OCI-LY1 (cell line): ENCODE results near the gene STARD7.

Source experiments
- H2AFZ ChIP-seq: fragments of 200-600 bp; sonication (generic), shearing (Covaris generic); 2 replicates; pipeline ENCODE4 v1.6.0; 2014; ENCODE audit warnings: antibody characterized with exemption, mild to moderate bottlenecking, low read length
- H3F3A ChIP-seq: fragments of 200-600 bp; sonication (generic), shearing (Covaris generic); 2 replicates; pipeline ENCODE4 v1.6.0; 2014; ENCODE audit warnings: mild to moderate bottlenecking, antibody characterized with exemption, low read length, moderate library complexity; ENCODE audit not compliant: insufficient read depth
- H3K27ac ChIP-seq: fragments of 200-600 bp; sonication (generic); 2 replicates; pipeline ENCODE4 v1.5.1; 2014; ENCODE audit warnings: low read length, mixed run types, mild to moderate bottlenecking, low read depth; ENCODE audit not compliant: poor library complexity, severe bottlenecking
- H3K27me3 ChIP-seq: fragments of 200-600 bp; sonication (generic); 2 replicates; pipeline ENCODE4 v1.6.0; 2014; ENCODE audit warnings: antibody characterized with exemption, mild to moderate bottlenecking, low read length, moderate library complexity; ENCODE audit not compliant: insufficient read depth
- H3K36me3 ChIP-seq: fragments of 200-600 bp; sonication (generic); 2 replicates; pipeline ENCODE4 v1.6.1; 2014; ENCODE audit warnings: mild to moderate bottlenecking, antibody characterized with exemption, low read length, moderate library complexity, mixed read lengths; ENCODE audit not compliant: insufficient read depth
- H3K4me1 ChIP-seq: fragments of 200-600 bp; sonication (generic); 2 replicates; pipeline ENCODE4 v1.5.1; 2014; ENCODE audit warnings: mild to moderate bottlenecking, low read length, moderate library complexity; ENCODE audit not compliant: insufficient read depth, severe bottlenecking
- H3K4me2 ChIP-seq: fragments of 200-600 bp; sonication (generic), shearing (Covaris generic); 2 replicates; pipeline ENCODE4 v1.6.1; 2014; ENCODE audit warnings: low read length
- H3K4me3 ChIP-seq: fragments of 200-600 bp; sonication (generic); 2 replicates; pipeline ENCODE4 v1.5.1; 2014; ENCODE audit warnings: low read length, low read depth, mild to moderate bottlenecking, mixed read lengths; ENCODE audit not compliant: poor library complexity, severe bottlenecking
- H3K79me2 ChIP-seq: fragments of 200-600 bp; shearing (Covaris generic); 2 replicates; pipeline ENCODE4 v1.6.1; 2016; ENCODE audit warnings: mixed run types, low read length, mixed read lengths; ENCODE audit not compliant: insufficient read depth
- H3K9ac ChIP-seq: fragments of 200-600 bp; sonication (generic), shearing (Covaris generic); 2 replicates; pipeline ENCODE4 v1.6.1; 2014; ENCODE audit warnings: mild to moderate bottlenecking, low read length, mixed read lengths
- H3K9me2 ChIP-seq: fragments of 200-600 bp; sonication (generic), shearing (Covaris generic); 2 replicates; pipeline ENCODE4 v1.6.1; 2014; ENCODE audit warnings: low read depth, mild to moderate bottlenecking, low read length, mixed read lengths
- H3K9me3 ChIP-seq: fragments of 200-600 bp; shearing (Covaris generic); 2 replicates; pipeline ENCODE4 v1.6.1; 2014; ENCODE audit warnings: low read length, mixed read lengths
- H4K20me1 ChIP-seq: fragments of 200-600 bp; sonication (generic), shearing (Covaris generic); 2 replicates; pipeline ENCODE4 v1.6.0; 2016; ENCODE audit warnings: mild to moderate bottlenecking, low read length; ENCODE audit not compliant: insufficient read depth
- EZH2 ChIP-seq: fragments of 200-600 bp; sonication (generic), shearing (Covaris generic); IDR thresholded peaks from 2 replicates; pipeline ENCODE4 v1.8.0; 2017; ENCODE audit warnings: borderline replicate concordance, mixed run types, mild to moderate bottlenecking, antibody characterized with exemption, low read length, moderate library complexity, mixed read lengths
- TF ChIP-seq, protein P1 (sequence below): fragments of 200-600 bp; sonication (generic), shearing (Covaris generic); IDR thresholded peaks from 2 replicates; pipeline ENCODE4 v1.5.1; 2017; ENCODE audit warnings: mild to moderate bottlenecking, antibody characterized with exemption, low read length, moderate library complexity, mixed read lengths

Gene STARD7

DNA sequence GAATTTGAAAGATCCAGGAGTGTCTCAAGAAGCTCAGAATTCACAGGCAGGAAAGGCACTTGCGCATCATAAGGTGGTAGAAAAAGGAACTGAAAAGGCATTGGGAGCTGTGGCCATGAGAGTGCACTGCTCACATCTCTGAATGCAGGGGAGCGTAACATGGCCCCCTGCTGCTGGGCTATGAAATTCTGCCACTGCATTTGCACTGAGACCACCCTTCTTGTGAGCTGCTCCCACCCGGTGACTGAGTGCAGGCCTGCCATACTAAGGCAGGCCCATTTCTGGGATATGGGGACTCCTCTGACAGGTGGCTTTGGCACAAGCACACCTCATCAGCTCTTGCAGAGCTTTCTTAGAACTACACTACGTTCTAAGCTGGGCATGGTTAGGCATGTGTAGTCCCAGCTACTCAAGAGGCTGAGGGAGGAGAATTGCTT, 25.3 kb upstream of the STARD7 start:
- H3K4me2 ChIP-seq, result peak overlapping the region; percentile 30; the same call in 1 of the 2 replicates
- TF ChIP-seq, protein P1, sequence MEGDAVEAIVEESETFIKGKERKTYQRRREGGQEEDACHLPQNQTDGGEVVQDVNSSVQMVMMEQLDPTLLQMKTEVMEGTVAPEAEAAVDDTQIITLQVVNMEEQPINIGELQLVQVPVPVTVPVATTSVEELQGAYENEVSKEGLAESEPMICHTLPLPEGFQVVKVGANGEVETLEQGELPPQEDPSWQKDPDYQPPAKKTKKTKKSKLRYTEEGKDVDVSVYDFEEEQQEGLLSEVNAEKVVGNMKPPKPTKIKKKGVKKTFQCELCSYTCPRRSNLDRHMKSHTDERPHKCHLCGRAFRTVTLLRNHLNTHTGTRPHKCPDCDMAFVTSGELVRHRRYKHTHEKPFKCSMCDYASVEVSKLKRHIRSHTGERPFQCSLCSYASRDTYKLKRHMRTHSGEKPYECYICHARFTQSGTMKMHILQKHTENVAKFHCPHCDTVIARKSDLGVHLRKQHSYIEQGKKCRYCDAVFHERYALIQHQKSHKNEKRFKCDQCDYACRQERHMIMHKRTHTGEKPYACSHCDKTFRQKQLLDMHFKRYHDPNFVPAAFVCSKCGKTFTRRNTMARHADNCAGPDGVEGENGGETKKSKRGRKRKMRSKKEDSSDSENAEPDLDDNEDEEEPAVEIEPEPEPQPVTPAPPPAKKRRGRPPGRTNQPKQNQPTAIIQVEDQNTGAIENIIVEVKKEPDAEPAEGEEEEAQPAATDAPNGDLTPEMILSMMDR, result peak; percentile 60
- no peak for TF ChIP-seq EZH2
- H2AFZ ChIP-seq, result no peak overlapping the region

DNA sequence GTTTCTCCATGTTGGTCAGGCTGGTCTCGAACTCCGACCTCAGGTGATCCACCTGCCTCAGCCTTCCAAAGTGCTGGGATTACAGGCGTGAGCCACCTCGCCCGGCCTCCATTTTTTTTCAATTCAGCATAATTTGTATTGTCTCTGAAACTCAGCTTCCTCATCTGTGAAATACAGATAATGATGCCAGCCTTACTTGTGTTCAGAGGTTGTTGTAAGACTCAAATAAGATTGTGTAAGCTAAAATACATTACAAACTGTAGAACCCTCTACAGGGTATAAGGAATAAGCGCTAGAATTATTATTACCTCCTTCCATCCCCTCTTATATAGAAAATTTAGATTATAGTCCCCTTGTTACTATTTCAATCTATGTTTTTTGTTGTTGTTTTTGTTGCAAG, 24.8 kb upstream of the STARD7 start:
- TF ChIP-seq, protein P1, result no peak
- TF ChIP-seq EZH2, result no peak
- H4K20me1 ChIP-seq, result no peaks in the 10 kb centered on the region
- peaks cover 37% of the 10 kb centered on the region for H3K4me1 ChIP-seq
- no peak overlapping the region for H2AFZ ChIP-seq
- H3K4me2 ChIP-seq, result peak overlapping the region; percentile 30; the same call in 1 of the 2 replicates
- peak overlapping the region; percentile 19; the same call in 1 of the 2 replicates for H3K9ac ChIP-seq
- no peaks in the 10 kb centered on the region for H3F3A ChIP-seq
- H3K27ac ChIP-seq, result peak overlapping the region; percentile 76
- H3K27me3 ChIP-seq, result no peaks in the 10 kb centered on the region
- H3K36me3 ChIP-seq, result no peaks in the 10 kb centered on the region
- H3K9me2 ChIP-seq, result no peaks in the 10 kb centered on the region
- no peaks in the 10 kb centered on the region for H3K79me2 ChIP-seq
- no peaks in the 10 kb centered on the region for H3K9me3 ChIP-seq
- no peak overlapping the region for H3K4me3 ChIP-seq

More for the DNA sequence above, 25.3 kb upstream of the STARD7 start:
- no peaks in the 10 kb centered on the region for H3K79me2 ChIP-seq
- no peaks in the 10 kb centered on the region for H3F3A ChIP-seq
- no peak overlapping the region for H3K4me3 ChIP-seq
- H3K36me3 ChIP-seq, result no peaks in the 10 kb centered on the region
- H3K27ac ChIP-seq, result peak overlapping the region; percentile 76
- no peaks in the 10 kb centered on the region for H3K27me3 ChIP-seq
- no peaks in the 10 kb centered on the region for H3K9me2 ChIP-seq
- H3K4me1 ChIP-seq, result peaks cover 37% of the 10 kb centered on the region
- H3K9ac ChIP-seq, result peak overlapping the region; percentile 39; the same call in 1 of the 2 replicates
- no peaks in the 10 kb centered on the region for H3K9me3 ChIP-seq
- no peaks in the 10 kb centered on the region for H4K20me1 ChIP-seq

DNA sequence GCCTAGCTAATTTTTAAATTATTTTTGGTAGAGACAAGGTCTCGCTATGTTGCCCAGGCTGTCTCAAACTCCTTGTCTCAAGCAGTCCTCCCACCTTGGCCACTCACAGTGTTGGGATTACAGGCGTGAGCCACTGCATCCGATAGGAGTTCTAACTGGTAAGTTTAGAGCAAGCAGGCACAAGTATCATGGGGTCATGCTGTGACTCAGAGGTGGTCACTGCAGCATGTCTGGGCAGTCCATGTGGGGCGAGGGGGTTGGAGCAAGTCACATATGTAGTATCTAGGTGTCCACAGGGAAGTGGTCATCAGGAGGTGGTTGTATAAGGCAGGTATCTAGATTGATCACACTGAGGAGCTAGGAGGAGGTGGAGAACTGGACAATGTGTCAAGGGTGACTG, 22.7 kb upstream of the STARD7 start:
- no peaks in the 10 kb centered on the region for H3K36me3 ChIP-seq
- no peak overlapping the region for H3K4me3 ChIP-seq
- H3K27me3 ChIP-seq, result no peaks in the 10 kb centered on the region
- peaks cover 27% of the 10 kb centered on the region for H3K4me1 ChIP-seq
- no peak overlapping the region for H2AFZ ChIP-seq
- peak overlapping the region; percentile 40 for H3K27ac ChIP-seq
- H3K79me2 ChIP-seq, result 0 out of 2 replicates have a peak, but pooled peaks cover 5% of the 10 kb centered on the region
- no peak overlapping the region for H3K4me2 ChIP-seq
- no peaks in the 10 kb centered on the region for H4K20me1 ChIP-seq
- H3K9ac ChIP-seq, result no peak overlapping the region
- H3K9me2 ChIP-seq, result no peaks in the 10 kb centered on the region
- H3F3A ChIP-seq, result no peaks in the 10 kb centered on the region
- no peaks in the 10 kb centered on the region for H3K9me3 ChIP-seq
- TF ChIP-seq EZH2, result no peak
- TF ChIP-seq, protein P1, result no peak
